K562 (cell line): ENCODE data around the gene ARHGAP25. TPM values are rescaled to one million over a fixed set of nuclear protein-coding genes. Genes with fewer than 3 reads are reported as not detected.

Source experiments
- ATAC-seq: fragments of 200-7000 bp; cut with Tn5 transposase; 3 replicates; pipeline ENCODE4 v1.9.1; 2020; ENCODE audit warnings: moderate library complexity
- BruUV-seq: library from RNA; stranded (reverse); fragments of 400-500 nt; replicated peaks from 2 replicates; lab custom pipeline; 2021; lab: Mats Ljungman, UMichigan
- CTCF ChIA-PET: fragments of 300-600 bp; formaldehyde crosslinking; extraction: SDS; loops from one replicate; lab custom pipeline; 2021; ENCODE audit warnings: low intra/inter-chr PET ratio; lab: Yijun Ruan, JAX
- POLR2A ChIA-PET: fragments of 300-600, 350-650 bp; sonication (Branson Sonifier 250); formaldehyde crosslinking; extraction: SDS; loops from one replicate; lab custom pipeline; 2021; ENCODE audit warnings: antibody characterized with exemption, inconsistent platforms; lab: Yijun Ruan, JAX
- DNase-seq, 4 experiments: peaks; one replicate each; pipeline versions ENCODE4 v3.0.0 to v3.0.0-alpha.2; 2011 to 2018; ENCODE audit warnings: low spot score in 3 of 4, mixed read lengths in 3 of 4; ENCODE audit errors: extremely low read depth in 1 of 4
- FAIRE-seq: peaks from 2 replicates; lab custom pipeline; 2011; peaks lifted over from hg19 to GRCh38; lab: Jason Lieb, UNC
- H2AFZ ChIP-seq: 2 replicates; pipeline ENCODE4 v1.6.0; 2011; ENCODE audit warnings: low read depth, low read length, control low read depth, inconsistent platforms
- H3K27ac ChIP-seq: fragments of 200-600 bp; 3 replicates; pipeline ENCODE4 v1.8.0; 2011; ENCODE audit warnings: low read depth, mild to moderate bottlenecking, control low read depth, inconsistent platforms, low read length, moderate library complexity, mixed read lengths; ENCODE audit errors: extremely low read depth
- H3K27me3 ChIP-seq, 2 experiments: fragments of 300-600 bp in 1 of 2; 2 replicates in 1 of 2; 3 replicates in 1 of 2; pipeline versions ENCODE4 v1.6.0 to v1.8.0; 2011; ENCODE audit warnings: inconsistent platforms in 2 of 2, low read length in 2 of 2, mild to moderate bottlenecking in 1 of 2, mixed read lengths in 1 of 2, moderate library complexity in 1 of 2; ENCODE audit not compliant: control insufficient read depth in 2 of 2, insufficient read depth in 2 of 2
- H3K36me3 ChIP-seq: fragments of 300-600 bp; 3 replicates; pipeline ENCODE4 v1.8.0; 2011; ENCODE audit warnings: mild to moderate bottlenecking, low read length, inconsistent platforms; ENCODE audit not compliant: control insufficient read depth, insufficient read depth
- H3K4me1 ChIP-seq, 2 experiments: fragments of 200-600 bp in 1 of 2; replicated peaks in 1 of 2; 2 replicates in 1 of 2; 3 replicates in 1 of 2; pipeline versions ENCODE4 v1.5.1 to v1.8.0; 2011; ENCODE audit warnings: inconsistent platforms in 2 of 2, low read length in 2 of 2, mild to moderate bottlenecking in 1 of 2, mixed read lengths in 1 of 2, moderate library complexity in 1 of 2; ENCODE audit not compliant: control insufficient read depth in 2 of 2, insufficient read depth in 2 of 2
- H3K4me2 ChIP-seq: 2 replicates; pipeline ENCODE4 v1.6.1; 2011; ENCODE audit warnings: low read length, control low read depth, inconsistent platforms, mixed read lengths; ENCODE audit not compliant: insufficient read depth
- H3K4me3 ChIP-seq: fragments of 200-600 bp; sonication (generic), shearing (Covaris generic); 2 replicates; pipeline ENCODE4 v1.5.1; 2016; ENCODE audit warnings: control low read depth, inconsistent platforms
- H3K79me2 ChIP-seq: fragments of 200-600 bp; 3 replicates; pipeline ENCODE4 v1.8.0; 2011; ENCODE audit warnings: low read length, inconsistent platforms; ENCODE audit not compliant: control insufficient read depth, insufficient read depth
- H3K9ac ChIP-seq, 2 experiments: 2 replicates each; pipeline versions ENCODE4 v1.6.0 to v1.6.1; 2011; ENCODE audit warnings: low read depth in 2 of 2, low read length in 2 of 2, control low read depth in 1 of 2, inconsistent platforms in 1 of 2, mild to moderate bottlenecking in 1 of 2, mixed read lengths in 1 of 2; ENCODE audit not compliant: insufficient read depth in 1 of 2
- H3K9me1 ChIP-seq: one replicate; pipeline ENCODE4 v1.6.0; 2011; ENCODE audit warnings: inconsistent platforms, mild to moderate bottlenecking, low read length, moderate library complexity; ENCODE audit not compliant: control insufficient read depth, insufficient read depth
- H3K9me3 ChIP-seq: replicated peaks from 2 replicates; pipeline ENCODE4 v1.5.1; 2011; ENCODE audit warnings: low read depth, low read length, inconsistent platforms; ENCODE audit not compliant: control insufficient read depth, insufficient read depth
- H4K20me1 ChIP-seq: replicated peaks from 2 replicates; pipeline ENCODE4 v1.6.1; 2011; ENCODE audit warnings: low read length, inconsistent platforms, mixed read lengths; ENCODE audit not compliant: control insufficient read depth, insufficient read depth
- CUX1 ChIP-seq: fragments of 200-800 bp; sonication (Bioruptor generic); IDR thresholded peaks from 2 replicates; pipeline ENCODE4 v1.6.1; 2016; ENCODE audit warnings: missing genetic modification characterization, missing compliant biosample characterization
- DLX4 ChIP-seq: fragments of 250-450 bp; sonication (Bioruptor Pico); IDR thresholded peaks from 2 replicates; pipeline ENCODE4 v1.6.1; 2021; ENCODE audit warnings: mild to moderate bottlenecking
- ESRRA ChIP-seq: fragments of 450-650 bp; IDR thresholded peaks from 2 replicates; pipeline ENCODE4 v1.6.1; 2014; ENCODE audit warnings: low read depth, mild to moderate bottlenecking, moderate library complexity, borderline replicate concordance
- HMG20B ChIP-seq: fragments of 250-450 bp; sonication (Bioruptor Pico); IDR thresholded peaks from 2 replicates; pipeline ENCODE4 v1.5.0; 2021; ENCODE audit warnings: mild to moderate bottlenecking
- IRF1 ChIP-seq: sonication (generic); formaldehyde crosslinking; IDR thresholded peaks from 2 replicates; pipeline ENCODE4 v1.8.0; 2022; ENCODE audit warnings: missing genetic modification reagents, mild to moderate bottlenecking, borderline replicate concordance
- MAFG ChIP-seq: fragments of 450-650 bp; conservative IDR thresholded peaks from 2 replicates; pipeline ENCODE4 v1.6.1; 2016; ENCODE audit warnings: missing genetic modification characterization, missing compliant biosample characterization
- MITF ChIP-seq: IDR thresholded peaks from 2 replicates; pipeline ENCODE4 v1.6.1; 2014; ENCODE audit warnings: antibody characterized with exemption
- NFXL1 ChIP-seq: fragments of 450-650 bp; formaldehyde crosslinking; IDR thresholded peaks from 2 replicates; pipeline ENCODE4 v1.4.0; 2021; ENCODE audit warnings: mild to moderate bottlenecking
- PCBP2 ChIP-seq: fragments of 200-400 bp; formaldehyde crosslinking; IDR thresholded peaks from 2 replicates; pipeline ENCODE4 v1.6.1; 2018; ENCODE audit warnings: low read length, low read depth, mild to moderate bottlenecking, moderate library complexity; ENCODE audit not compliant: poor library complexity, severe bottlenecking
- RUNX1 ChIP-seq: sonication (generic); IDR thresholded peaks from 2 replicates; pipeline ENCODE4 v1.6.1; 2016; ENCODE audit warnings: antibody characterized with exemption, low read depth
- WHSC1 ChIP-seq: IDR thresholded peaks from one replicate; pipeline ENCODE4 v1.6.1; 2012; ENCODE audit warnings: low read length, control low read depth, inconsistent platforms
- XRCC3 ChIP-seq: fragments of 450-650 bp; IDR thresholded peaks from 2 replicates; pipeline ENCODE4 v1.6.1; 2017; ENCODE audit warnings: mild to moderate bottlenecking, moderate library complexity
- ZNF717 ChIP-seq: fragments of 250-450 bp; sonication (Bioruptor Pico); IDR thresholded peaks from 2 replicates; pipeline ENCODE4 v1.5.0; 2021
- WGBS: fragments of 100-300 bp; shearing (Covaris generic); methylation state at CpG from one replicate; pipeline ENCODE4 v1.1.6; 2016; ENCODE audit warnings: low coverage, mixed read lengths; ENCODE audit not compliant: insufficient coverage; ENCODE audit errors: missing lambda C conversion rate; 5-methylcytosine and 5-hydroxymethylcytosine counted together
- in situ Hi-C: fragments of 300-500 bp; cut with MboI; formaldehyde crosslinking; loops from 4 replicates; pipeline ENCODE4 v1.15.0; 2018; ENCODE audit warnings: inconsistent platforms, mixed read lengths
- intact Hi-C: fragments of 100-400 bp; cut with micrococcal nuclease; formaldehyde crosslinking; loops from 2 replicates; pipeline ENCODE4 v1.14.2; 2022
- polyA plus RNA-seq, 8 experiments: library from polyadenylated mRNA; depleted of rRNA in 4 of 8; stranded (reverse) in 5 of 8; unstranded in 3 of 8; fragments of >200 nt; fragmentation: Nextera tagmentation in 2 of 8; fragmentation: Illumina TruSeq in 1 of 8; extraction: Ambion mirVana in 2 of 8; extraction: Trizol in 1 of 8; gene quantifications; 2 replicates each; pipeline versions ENCODE4 v1.2.1 to v1.2.3, GENCODE V29; 2011 to 2014; ENCODE audit warnings: inconsistent platforms in 1 of 8, missing spikeins in 1 of 8
- total RNA-seq, 7 experiments: library from RNA; depleted of rRNA in 6 of 7; stranded (reverse); fragments of >200 nt in 6 of 7; fragmentation: Illumina TruSeq in 2 of 7; extraction: Trizol in 2 of 7; gene quantifications; 2 replicates each; pipeline versions ENCODE4 v1.2.1 to v1.2.3, GENCODE V29; 2011 to 2021; ENCODE audit warnings: low replicate concordance in 1 of 7

Gene ARHGAP25
- total and polyA plus RNA-seq, 9 of the 15 experiments (the other 6 are each of a cell fraction or from before 2014, with no cell fraction given), result 4.9 to 14.8 (median 10.7) TPM

- TF ChIP-seq PCBP2 (no peak), WHSC1 (no peak), XRCC3 (no peak), IRF1 (no peak), NFXL1 (no peak), MAFG (tag) (no peak)
Observed at GRCh38 chr2:68837861-68838341, 103.3 kb downstream of the ARHGAP25 start (continued).

GRCh38 chr2:68838641-68839040, 104.0 kb downstream of the ARHGAP25 start:
- in situ Hi-C loops (loop anchor here (10.0 kb wide), 1 partner anchor 374 kb away; the partner anchor contains the start of genes APLF and FBXO48), intact Hi-C loops (loop anchor here (1.0 to 5.0 kb wide), 2 partner anchors 71 to 72 kb away; no protein-coding TSS in a partner anchor)
- Histone ChIP-seq H3K9me3 (no peaks in the 10 kb centered on the region; the same call in 1 of the 2 replicates), H3K27ac (no peak overlapping the region), H4K20me1 (no peaks in the 10 kb centered on the region), H3K4me1 (peaks cover 5 to 16% of the 10 kb centered on the region in 2 experiments; a peak in 4 of 5 replicates), H3K9me1 (no peaks in the 10 kb centered on the region), H3K36me3 (no peaks in the 10 kb centered on the region), H3K27me3 (no peaks in the 10 kb centered on the region), H2AFZ (no peak overlapping the region), H3K4me3 (no peak overlapping the region), H3K79me2 (no peaks in the 10 kb centered on the region), H3K9ac (no peak overlapping the region), H3K4me2 (no peak overlapping the region)
- DNase-seq (no peak), ATAC-seq (no peak), FAIRE-seq (no peak)
- POLR2A ChIA-PET, result interaction anchor here (0.6 to 1.2 kb wide), 3 partner anchors 11 to 60 kb away, joined by 3 read pairs; no protein-coding TSS in a partner anchor
- 72% methylated on average over 10 of the region's 10 CpGs for WGBS
- BruUV-seq, result no TSS peak
- CTCF ChIA-PET, result interaction anchor here (1.4 kb wide), 1 partner anchor 87 kb away, joined by 4 read pairs; no protein-coding TSS in a partner anchor
- TF ChIP-seq ZNF717 (CRISPR knock-in tag) (no peak), HMG20B (CRISPR knock-in tag) (no peak), MITF (no peak), DLX4 (CRISPR knock-in tag) (no peak), RUNX1 (no peak), PCBP2 (no peak), ESRRA (no peak), CUX1 (no peak)
